ENCODE data around the gene VSTM2B.

VSTM2B gene

GRCh38 chr19:29507081-29507860 lies 18.5 kb upstream of the VSTM2B start:
- TF ChIP-seq, protein P1, sequence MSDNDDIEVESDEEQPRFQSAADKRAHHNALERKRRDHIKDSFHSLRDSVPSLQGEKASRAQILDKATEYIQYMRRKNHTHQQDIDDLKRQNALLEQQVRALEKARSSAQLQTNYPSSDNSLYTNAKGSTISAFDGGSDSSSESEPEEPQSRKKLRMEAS (IDR thresholded peaks at IDR 0.05; ENCODE audit: low read depth, low read length): no peak
- TF ChIP-seq MYC (IDR thresholded peaks at IDR 0.05; ENCODE audit: low read depth, low read length) (no peak), POLR2A (IDR thresholded peaks at IDR 0.05; ENCODE audit: extremely low read depth, insufficient read length) (no peak)
- TF ChIP-seq, protein P2, sequence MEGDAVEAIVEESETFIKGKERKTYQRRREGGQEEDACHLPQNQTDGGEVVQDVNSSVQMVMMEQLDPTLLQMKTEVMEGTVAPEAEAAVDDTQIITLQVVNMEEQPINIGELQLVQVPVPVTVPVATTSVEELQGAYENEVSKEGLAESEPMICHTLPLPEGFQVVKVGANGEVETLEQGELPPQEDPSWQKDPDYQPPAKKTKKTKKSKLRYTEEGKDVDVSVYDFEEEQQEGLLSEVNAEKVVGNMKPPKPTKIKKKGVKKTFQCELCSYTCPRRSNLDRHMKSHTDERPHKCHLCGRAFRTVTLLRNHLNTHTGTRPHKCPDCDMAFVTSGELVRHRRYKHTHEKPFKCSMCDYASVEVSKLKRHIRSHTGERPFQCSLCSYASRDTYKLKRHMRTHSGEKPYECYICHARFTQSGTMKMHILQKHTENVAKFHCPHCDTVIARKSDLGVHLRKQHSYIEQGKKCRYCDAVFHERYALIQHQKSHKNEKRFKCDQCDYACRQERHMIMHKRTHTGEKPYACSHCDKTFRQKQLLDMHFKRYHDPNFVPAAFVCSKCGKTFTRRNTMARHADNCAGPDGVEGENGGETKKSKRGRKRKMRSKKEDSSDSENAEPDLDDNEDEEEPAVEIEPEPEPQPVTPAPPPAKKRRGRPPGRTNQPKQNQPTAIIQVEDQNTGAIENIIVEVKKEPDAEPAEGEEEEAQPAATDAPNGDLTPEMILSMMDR (IDR thresholded peaks at IDR 0.05; ENCODE audit: low read depth, low read length): no peak
- DNase-seq (ENCODE audit: low read depth): no peak
- H3K4me3 ChIP-seq (ENCODE audit: low read depth, low read length): no peak overlapping the region

DNA sequence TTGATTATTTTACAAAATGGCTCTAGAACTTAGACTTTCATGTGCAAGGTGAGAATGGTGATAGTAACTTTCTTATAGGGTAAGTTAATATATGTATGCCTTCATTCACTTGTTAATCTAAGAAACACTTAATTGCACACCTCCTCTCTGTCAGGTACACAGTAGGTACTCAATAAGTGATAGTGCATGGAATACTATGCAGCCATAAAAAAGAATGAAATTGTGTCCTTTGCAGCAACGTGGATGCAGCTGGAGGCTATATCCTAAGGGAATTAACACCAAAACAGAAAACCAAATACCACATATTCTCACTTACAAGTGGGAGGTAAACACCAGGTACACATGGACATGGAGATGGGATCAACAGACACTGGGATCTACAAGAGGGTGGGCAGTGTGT lies 17.6 kb upstream of the VSTM2B start:
- TF ChIP-seq, protein P2 (IDR thresholded peaks at IDR 0.05; ENCODE audit: low read depth, low read length): no peak
- no peak for TF ChIP-seq MYC (IDR thresholded peaks at IDR 0.05; ENCODE audit: low read depth, low read length)
- TF ChIP-seq, protein P1 (IDR thresholded peaks at IDR 0.05; ENCODE audit: low read depth, low read length): no peak
- no peak for TF ChIP-seq POLR2A (IDR thresholded peaks at IDR 0.05; ENCODE audit: extremely low read depth, insufficient read length)
- no peak for DNase-seq (ENCODE audit: low read depth)
- no peak overlapping the region for H3K4me3 ChIP-seq (ENCODE audit: low read depth, low read length)

GRCh38 chr19:29509456-29509855 lies 16.3 kb upstream of the VSTM2B start:
- DNase-seq (ENCODE audit: low read depth): no peak
- no peak overlapping the region for H3K4me3 ChIP-seq (ENCODE audit: low read depth, low read length)
- TF ChIP-seq MYC (IDR thresholded peaks at IDR 0.05; ENCODE audit: low read depth, low read length) (no peak), POLR2A (IDR thresholded peaks at IDR 0.05; ENCODE audit: extremely low read depth, insufficient read length) (no peak)
- TF ChIP-seq, protein P1 (IDR thresholded peaks at IDR 0.05; ENCODE audit: low read depth, low read length): no peak
- TF ChIP-seq, protein P2 (IDR thresholded peaks at IDR 0.05; ENCODE audit: low read depth, low read length): no peak

GRCh38 chr19:29510701-29511265 lies 15.0 kb upstream of the VSTM2B start:
- TF ChIP-seq POLR2A (IDR thresholded peaks at IDR 0.05; ENCODE audit: extremely low read depth, insufficient read length) (no peak), MYC (IDR thresholded peaks at IDR 0.05; ENCODE audit: low read depth, low read length) (no peak)
- TF ChIP-seq, protein P1 (IDR thresholded peaks at IDR 0.05; ENCODE audit: low read depth, low read length): no peak
- TF ChIP-seq, protein P2 (IDR thresholded peaks at IDR 0.05; ENCODE audit: low read depth, low read length): no peak
- H3K4me3 ChIP-seq (ENCODE audit: low read depth, low read length): no peak overlapping the region
- DNase-seq (ENCODE audit: low read depth): no peak

DNA sequence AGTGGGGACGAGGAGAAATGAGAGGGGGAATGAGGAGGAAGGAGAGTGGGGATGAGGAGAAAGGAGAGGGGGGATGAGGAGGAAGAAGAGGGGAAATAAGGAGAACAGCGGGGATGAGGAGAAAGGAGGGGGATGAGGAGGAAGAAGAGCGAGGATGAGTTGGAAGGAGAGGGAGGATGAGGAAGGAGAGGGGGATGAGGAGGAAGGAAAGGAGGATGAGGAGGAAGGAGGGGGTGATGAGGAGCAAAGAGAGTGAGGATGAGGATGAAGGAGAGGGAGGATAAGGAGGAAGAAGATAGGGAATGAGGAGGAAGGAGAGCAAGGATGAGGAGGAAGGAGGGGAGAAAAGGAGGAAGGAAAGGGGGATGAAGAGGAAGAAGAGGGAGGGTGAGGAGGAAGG lies 14.0 kb upstream of the VSTM2B start:
- no peak for DNase-seq (ENCODE audit: low read depth)
- no peak for TF ChIP-seq POLR2A (IDR thresholded peaks at IDR 0.05; ENCODE audit: extremely low read depth, insufficient read length)
- TF ChIP-seq, protein P1 (IDR thresholded peaks at IDR 0.05; ENCODE audit: low read depth, low read length): no peak
- TF ChIP-seq, protein P2 (IDR thresholded peaks at IDR 0.05; ENCODE audit: low read depth, low read length): no peak
- TF ChIP-seq MYC (IDR thresholded peaks at IDR 0.05; ENCODE audit: low read depth, low read length): no peak
- H3K4me3 ChIP-seq (ENCODE audit: low read depth, low read length): no peak overlapping the region
